Adrenal gland (tissue), 5 donors: ENCODE measurements around the gene IGDCC3.
"Not testable (repeated sequence)": the region's sequence is repeated elsewhere in the genome, so short reads cannot be mapped to it uniquely, and the experiment has no call there.

ENCODE experiments used
- POLR2A ChIP-seq, 2 donors: fragments of 450-650 bp; IDR thresholded peaks; one replicate each; pipeline ENCODE4 v1.6.1; 2017; ENCODE audit warnings: antibody characterized with exemption in 2 of 2, mild to moderate bottlenecking in 2 of 2, moderate library complexity in 1 of 2
- TF ChIP-seq, protein P1 (sequence below), 6 experiments: fragments of 450-650 bp in 4 of 6; fragments of 200-600 bp in 2 of 6; sonication (generic) in 1 of 6; IDR thresholded peaks; 1 replicate in 5 of 6; 2 replicates in 1 of 6; pipeline versions ENCODE4 v1.5.1 to v1.8.0; 2016 to 2021; ENCODE audit warnings: antibody characterized with exemption in 6 of 6, mild to moderate bottlenecking in 2 of 6, moderate library complexity in 1 of 6
- donor health status: DM: no; HTN: no; CAD: no.

DNA sequence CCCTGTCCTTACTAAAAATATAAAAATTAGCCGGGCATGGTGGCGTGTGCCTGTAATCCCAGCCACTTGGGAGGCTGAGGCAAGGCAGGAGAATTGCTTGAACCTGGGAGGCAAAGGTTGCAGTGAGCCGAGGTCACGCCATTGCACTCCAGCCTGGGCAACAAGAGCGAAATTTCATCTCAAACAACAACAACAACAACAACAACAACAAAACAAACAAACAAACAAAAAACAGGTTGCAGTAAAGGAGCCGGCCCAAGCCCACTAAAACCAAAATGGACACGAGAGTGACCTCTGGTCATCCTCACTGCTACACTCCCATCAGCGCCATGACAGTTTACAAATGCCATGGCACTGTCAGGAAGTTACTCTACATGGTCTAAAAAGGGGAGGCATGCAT, 30.0 kb downstream of the IGDCC3 start:
- TF ChIP-seq POLR2A (IDR thresholded peaks at IDR 0.05), result not testable (repeated sequence)
- TF ChIP-seq, protein P1, sequence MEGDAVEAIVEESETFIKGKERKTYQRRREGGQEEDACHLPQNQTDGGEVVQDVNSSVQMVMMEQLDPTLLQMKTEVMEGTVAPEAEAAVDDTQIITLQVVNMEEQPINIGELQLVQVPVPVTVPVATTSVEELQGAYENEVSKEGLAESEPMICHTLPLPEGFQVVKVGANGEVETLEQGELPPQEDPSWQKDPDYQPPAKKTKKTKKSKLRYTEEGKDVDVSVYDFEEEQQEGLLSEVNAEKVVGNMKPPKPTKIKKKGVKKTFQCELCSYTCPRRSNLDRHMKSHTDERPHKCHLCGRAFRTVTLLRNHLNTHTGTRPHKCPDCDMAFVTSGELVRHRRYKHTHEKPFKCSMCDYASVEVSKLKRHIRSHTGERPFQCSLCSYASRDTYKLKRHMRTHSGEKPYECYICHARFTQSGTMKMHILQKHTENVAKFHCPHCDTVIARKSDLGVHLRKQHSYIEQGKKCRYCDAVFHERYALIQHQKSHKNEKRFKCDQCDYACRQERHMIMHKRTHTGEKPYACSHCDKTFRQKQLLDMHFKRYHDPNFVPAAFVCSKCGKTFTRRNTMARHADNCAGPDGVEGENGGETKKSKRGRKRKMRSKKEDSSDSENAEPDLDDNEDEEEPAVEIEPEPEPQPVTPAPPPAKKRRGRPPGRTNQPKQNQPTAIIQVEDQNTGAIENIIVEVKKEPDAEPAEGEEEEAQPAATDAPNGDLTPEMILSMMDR (IDR thresholded peaks at IDR 0.05), result not testable (repeated sequence)
